MM.1S (cell line): Measurements from ENCODE around the gene PHTF2.

Experiments
- CTCF ChIP-seq: fragments of 300-600 bp; sonication (generic); IDR thresholded peaks from 2 replicates; pipeline ENCODE4 v1.5.1; 2016; ENCODE audit warnings: antibody characterized with exemption, low read length, mixed read lengths
- EZH2 ChIP-seq: fragments of 300-600 bp; sonication (generic); optimal IDR thresholded peaks from 2 replicates; pipeline ENCODE3; 2017; ENCODE audit warnings: low read depth, mild to moderate bottlenecking, antibody characterized with exemption, low read length, mixed read lengths

DNA sequence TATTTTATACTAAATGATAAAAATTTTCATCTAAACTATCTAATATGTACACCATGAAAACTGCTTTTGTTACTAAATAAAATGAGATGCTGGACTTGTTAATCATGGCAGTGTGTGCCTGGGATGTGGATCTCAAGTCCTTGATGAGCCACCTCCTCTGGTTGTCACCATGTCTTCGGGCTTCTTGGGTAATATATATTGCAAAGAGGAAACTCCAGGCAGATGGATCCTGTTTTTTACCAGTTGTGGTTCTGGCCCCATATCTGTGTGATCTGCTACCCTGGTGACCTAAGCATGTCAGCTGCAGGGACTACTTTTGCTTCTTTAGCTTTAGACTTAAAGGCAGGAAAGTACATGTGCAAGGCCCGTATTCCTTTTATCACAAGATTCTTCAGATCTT, 46.6 kb upstream of the PHTF2 start:
- TF ChIP-seq CTCF (no peak), EZH2 (no peak)
